HG03280 (cell line): ENCODE results near the gene CNTNAP2.

Source experiments
- ATAC-seq: cut with Tn5 transposase; IDR thresholded peaks from one replicate; pipeline ENCODE4 v1.9.1; 2021; ENCODE audit warnings: mild to moderate bottlenecking, moderate library complexity; ENCODE audit not compliant: unreplicated experiment

Gene CNTNAP2

DNA sequence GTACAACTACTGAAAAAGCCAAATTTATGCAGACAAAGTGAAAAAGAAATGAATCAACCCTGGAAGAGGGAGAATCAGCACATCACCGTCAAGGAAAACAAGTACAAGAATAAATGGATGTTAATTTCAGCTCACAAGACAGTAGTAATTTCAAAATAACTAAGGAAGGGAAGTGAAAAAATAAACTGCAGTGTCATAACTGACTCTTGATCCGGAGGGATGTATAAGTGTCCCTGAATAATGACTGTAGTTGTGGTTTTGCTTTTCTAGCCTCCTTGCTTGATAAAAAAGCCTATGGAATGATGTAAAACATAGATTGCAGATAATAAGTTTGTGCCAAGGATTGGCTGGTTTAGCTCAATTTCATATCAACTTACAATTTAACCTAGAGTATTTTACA lies 1752.9 kb downstream of the CNTNAP2 start:
- no peak for ATAC-seq

DNA sequence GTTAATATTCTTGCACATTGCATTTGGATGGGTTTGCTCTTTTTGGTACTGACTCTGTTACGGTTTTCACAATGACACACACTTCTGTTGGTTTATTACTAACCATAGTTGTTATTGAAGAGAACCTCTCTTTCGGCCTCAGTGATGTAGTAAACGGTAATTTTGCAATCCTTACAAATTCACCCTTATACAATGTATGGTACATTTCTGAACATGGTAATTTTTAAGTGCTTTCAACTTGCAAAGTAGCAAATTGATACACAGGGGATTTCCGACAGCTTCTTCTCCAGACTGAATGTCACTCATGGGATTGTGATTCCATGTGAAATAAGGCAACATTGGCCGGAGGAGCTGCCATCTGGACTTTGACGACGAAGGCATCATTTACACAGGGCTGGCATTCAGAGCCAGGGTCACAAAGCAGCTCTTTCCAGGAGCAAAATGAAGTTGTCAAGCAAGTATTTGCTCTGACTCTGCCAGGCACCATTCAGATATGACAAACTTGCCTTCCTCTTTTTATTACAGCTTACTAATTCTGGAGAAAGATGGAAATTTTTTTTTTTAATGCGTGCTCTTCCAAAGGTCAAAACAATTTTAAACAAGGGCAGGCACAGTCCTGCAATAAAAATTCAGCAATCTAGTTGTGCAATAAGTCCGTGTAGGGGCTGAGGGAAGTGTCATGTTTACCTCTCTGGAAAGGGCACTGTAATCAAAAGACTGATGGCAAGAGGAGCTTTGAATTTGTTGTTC lies 1762.5 kb downstream of the CNTNAP2 start:
- ATAC-seq: no peak

DNA sequence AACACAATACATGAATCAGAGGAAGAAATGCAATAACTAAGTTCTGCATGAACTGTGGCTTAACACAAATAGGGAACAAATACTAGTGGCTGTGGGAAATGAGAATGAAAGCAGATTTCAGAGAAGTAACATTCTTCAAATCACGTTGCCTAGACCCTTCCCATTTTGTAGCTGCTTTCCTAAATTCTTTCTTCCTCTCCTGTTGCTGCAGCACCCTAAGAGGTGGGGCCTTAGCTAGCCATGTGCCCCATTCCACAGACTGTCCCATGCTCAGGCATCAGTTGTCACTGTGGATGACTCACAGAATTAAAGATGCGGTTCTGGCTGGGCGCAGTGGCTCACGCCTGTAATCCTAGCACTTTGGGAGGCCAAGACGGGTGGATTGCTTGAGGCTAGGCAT lies 1769.3 kb downstream of the CNTNAP2 start:
- ATAC-seq: no peak

- ATAC-seq: no peak
Measured at GRCh38 chr7:147894271-147894670, 1777.7 kb downstream of the CNTNAP2 start.

- no peak for ATAC-seq
Measured at GRCh38 chr7:147896121-147896520, 1779.5 kb downstream of the CNTNAP2 start.

- ATAC-seq: no peak
Measured at GRCh38 chr7:147903536-147904218, 1787.1 kb downstream of the CNTNAP2 start.

GRCh38 chr7:147904219-147904576 lies 1787.6 kb downstream of the CNTNAP2 start:
- no peak for ATAC-seq

DNA sequence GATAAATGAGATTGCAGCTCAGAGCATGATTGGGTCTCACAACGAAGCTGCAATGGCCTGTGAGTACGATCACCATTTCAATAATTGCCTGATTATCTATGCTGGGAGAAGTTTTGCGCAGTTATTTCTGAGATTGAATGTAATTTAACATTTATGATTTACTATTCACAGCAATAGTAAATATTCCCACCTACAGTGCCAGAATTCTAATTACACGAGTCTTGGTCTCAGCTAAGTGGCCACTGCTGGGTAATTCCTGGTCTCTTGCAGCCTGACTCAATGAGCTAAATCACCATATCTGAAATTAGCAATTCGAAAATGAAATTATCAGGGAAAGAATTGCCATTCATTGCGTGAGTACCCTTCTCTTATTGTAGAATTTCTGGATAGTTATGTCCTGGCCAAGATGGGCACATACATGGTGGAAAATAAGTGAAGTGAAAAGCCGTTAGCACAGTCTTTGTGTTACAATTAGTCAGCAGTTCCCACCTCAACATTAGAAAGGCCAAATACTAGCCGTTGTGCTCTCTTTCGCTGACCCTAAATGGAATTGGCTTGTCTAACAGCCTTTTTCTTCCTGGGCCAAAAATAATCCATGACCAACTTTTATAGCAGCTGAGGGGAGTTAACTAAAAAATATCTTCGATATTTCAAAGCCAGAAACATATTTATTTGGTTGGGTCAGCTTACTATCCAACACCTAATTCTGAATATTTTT lies 1793.0 kb downstream of the CNTNAP2 start:
- no peak for ATAC-seq

GRCh38 chr7:147911201-147911601 lies 1794.6 kb downstream of the CNTNAP2 start:
- no peak for ATAC-seq

DNA sequence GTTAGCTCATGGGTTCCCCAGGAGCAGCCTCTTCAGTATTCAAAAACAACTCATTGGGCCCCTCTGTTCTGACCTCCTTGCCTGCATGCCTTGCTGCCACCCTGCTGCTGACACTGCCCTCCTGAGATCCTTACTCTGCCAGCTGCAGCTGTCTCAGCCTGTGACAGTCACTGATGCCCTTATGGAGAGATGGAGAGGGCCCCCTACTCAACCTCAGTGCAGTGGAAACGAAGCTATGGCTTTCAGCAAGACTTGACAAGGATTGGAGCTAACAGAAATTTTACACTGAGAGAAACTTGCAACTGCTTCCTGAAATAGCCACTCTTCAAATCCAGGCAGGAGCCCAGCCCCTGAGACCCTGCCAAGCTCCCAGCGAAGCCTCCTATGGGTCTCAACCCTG lies 1795.7 kb downstream of the CNTNAP2 start:
- no peak for ATAC-seq

DNA sequence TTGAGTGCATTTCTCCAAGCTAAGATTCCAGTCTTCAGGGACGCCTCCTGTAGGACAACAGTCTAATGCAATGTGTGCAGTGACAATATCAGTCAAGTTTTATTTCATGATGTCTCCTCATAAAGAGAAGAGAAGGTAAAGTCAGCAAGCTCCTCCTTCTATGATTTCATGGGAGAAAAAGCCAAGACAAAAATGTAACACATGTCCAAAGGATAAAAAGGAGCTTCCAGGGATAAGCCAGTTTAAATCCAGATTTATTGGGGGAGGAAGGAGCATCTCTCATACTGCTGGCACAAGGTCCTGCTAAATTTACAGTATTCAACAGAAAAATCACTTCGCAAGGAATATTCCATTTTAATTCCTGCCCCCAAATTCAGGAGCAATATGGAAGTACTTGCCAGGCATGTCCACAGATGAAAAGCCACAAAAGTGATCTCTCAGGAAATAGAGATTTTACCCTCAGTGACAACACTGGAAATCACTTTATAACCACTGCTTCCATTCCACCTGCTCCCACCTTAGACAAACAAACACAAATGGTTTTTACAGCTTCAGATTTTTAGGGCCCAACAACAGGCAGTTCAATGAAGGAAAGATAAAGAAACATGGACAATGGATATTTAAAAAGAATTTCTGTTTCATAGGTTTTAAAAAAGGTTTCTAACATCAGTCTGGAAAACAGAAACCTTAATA lies 1796.5 kb downstream of the CNTNAP2 start:
- no peak for ATAC-seq

DNA sequence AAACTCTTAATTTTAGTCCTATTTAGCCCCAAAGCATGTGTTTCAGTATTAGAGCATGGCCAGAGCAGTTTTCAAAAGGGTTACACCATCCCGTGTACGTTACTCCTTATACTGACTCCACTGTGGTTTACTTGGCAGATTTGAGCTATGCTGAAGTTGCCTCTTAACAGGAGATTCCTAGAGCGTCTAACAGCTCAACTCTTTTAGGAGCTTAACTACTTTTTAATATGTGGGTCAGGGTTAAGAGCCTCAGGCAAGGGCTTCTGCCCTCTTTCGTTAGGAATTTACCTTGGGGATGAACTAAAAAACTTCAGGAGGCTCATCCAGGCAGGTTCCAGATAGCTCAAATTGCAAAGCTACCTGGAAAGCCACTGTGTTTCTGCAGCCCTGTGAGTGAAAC lies 1799.2 kb downstream of the CNTNAP2 start:
- ATAC-seq: no peak

GRCh38 chr7:147916573-147916972 lies 1800.0 kb downstream of the CNTNAP2 start:
- ATAC-seq: no peak

DNA sequence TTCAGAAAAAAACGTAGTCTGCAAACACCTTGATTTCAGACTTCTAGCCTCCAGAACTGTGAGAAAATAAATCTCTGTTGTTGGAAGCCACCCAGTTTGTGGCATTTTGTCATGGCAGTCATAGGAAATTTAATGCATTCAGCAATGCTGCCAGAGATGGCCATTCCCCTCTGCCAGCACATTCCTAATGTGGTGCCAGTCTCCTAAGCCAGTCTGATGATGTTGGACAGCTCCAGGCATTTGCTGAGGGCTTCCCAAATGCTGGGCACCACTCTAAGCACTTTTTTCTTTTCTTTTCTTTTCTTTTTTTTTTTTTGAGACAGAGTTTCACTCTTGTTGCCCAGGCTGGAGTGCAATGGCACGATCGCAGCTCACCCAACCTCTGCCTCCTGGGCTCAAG lies 1807.2 kb downstream of the CNTNAP2 start:
- no peak for ATAC-seq

DNA sequence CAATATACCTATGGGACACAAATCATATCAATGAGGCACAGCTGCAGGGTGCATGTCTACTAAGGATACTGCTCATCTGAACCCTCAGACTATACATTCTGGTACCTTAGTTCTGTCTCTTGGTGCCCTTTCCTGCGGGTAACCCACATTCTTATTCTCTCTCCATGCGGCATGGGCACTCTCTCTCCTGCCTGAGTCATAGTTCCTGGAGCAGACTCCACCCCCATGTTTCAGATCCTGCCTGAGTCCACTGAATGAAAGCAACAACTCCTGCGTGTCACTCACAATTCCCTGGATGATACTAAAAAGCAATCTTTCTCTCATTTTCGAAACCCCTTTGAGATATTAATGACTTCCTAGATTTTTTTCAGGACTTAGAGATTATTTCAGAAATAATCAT lies 1820.8 kb downstream of the CNTNAP2 start:
- no peak for ATAC-seq

GRCh38 chr7:147941381-147941780 lies 1824.8 kb downstream of the CNTNAP2 start:
- ATAC-seq: no peak

DNA sequence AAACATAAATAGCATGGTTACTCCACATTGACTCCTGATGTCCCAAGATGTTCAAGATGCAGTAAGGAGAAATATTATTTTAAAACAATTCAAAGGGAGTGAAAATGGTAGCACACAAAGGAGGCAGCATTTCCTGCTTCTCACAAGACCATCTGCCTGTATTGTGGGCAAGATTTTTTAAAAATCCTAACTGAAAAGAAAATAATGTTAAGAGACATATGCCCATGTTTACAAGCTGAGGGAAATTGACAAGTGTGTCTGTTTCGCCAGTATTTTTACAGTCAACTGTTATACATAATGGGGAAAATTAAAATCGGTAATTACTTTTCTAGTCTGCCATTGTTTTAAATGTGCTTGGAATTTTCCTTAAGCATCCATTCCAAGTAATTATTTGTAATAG lies 1827.7 kb downstream of the CNTNAP2 start:
- ATAC-seq: no peak

GRCh38 chr7:147952918-147953317 lies 1836.3 kb downstream of the CNTNAP2 start:
- ATAC-seq: no peak

- no peak for ATAC-seq
Measured at GRCh38 chr7:147968046-147968610, 1851.5 kb downstream of the CNTNAP2 start.

DNA sequence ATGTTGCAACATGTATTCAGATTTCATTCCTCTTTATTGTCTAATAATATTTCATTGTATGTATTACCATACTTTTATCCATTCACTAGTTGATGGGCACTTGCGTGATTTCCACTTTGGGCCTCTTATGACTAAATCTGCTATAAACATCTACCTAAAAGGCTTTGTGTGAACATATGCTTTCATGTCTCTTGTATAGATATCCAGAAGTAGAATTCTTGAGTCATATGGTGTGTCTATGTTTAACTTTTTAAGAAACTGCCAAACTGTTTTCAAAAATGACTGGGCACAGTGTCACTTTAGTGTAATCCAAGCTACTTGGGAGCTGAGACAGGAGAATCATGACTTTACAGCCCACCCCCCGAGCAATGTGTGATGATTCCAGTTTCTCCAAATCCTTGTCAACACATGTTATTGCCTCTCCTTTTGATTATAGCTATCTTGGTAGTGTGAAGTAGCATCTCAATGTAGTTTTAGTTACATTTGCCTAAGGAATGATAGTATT lies 1855.1 kb downstream of the CNTNAP2 start:
- ATAC-seq: no peak

- no peak for ATAC-seq
Measured at GRCh38 chr7:147978201-147978600, 1861.6 kb downstream of the CNTNAP2 start.
